ENCODE measurements around the gene ARSB. TPM values are rescaled to one million over a fixed set of nuclear protein-coding genes. Genes with fewer than 3 reads are reported as not detected.

Gene ARSB
- total RNA-seq, 1 donor from 2014 or later: 23.5 TPM

DNA sequence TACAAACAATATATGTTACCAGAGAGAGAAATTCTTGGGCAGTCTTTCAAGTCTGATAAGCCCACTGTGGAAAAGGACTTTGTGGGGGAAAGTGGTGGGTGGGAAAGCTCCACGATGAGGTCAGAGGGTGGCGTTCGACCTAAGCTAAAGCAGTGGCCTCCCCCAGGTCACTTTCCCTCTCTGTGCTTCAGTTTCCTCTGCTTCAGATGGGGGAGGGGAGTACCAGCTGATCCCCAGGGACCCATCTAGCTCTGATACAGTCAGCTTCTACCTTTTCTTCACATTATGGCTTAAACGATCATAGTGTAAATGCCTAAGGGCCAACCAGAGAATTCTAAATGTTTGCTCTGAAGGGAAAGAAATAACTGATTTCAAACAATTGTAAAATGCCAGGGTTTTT is 36.6 kb upstream of the ARSB start:
- no peaks in the 10 kb centered on the region for H3K36me3 Mint-ChIP-seq (ENCODE audit: unreplicated experiment)
- peaks cover 59% of the 10 kb centered on the region for H3K4me1 Mint-ChIP-seq (ENCODE audit: low read depth, unreplicated experiment)
- H3K27me3 Mint-ChIP-seq (ENCODE audit: unreplicated experiment): peaks cover 3% of the 10 kb centered on the region
- TF ChIP-seq, protein P1, sequence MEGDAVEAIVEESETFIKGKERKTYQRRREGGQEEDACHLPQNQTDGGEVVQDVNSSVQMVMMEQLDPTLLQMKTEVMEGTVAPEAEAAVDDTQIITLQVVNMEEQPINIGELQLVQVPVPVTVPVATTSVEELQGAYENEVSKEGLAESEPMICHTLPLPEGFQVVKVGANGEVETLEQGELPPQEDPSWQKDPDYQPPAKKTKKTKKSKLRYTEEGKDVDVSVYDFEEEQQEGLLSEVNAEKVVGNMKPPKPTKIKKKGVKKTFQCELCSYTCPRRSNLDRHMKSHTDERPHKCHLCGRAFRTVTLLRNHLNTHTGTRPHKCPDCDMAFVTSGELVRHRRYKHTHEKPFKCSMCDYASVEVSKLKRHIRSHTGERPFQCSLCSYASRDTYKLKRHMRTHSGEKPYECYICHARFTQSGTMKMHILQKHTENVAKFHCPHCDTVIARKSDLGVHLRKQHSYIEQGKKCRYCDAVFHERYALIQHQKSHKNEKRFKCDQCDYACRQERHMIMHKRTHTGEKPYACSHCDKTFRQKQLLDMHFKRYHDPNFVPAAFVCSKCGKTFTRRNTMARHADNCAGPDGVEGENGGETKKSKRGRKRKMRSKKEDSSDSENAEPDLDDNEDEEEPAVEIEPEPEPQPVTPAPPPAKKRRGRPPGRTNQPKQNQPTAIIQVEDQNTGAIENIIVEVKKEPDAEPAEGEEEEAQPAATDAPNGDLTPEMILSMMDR (IDR thresholded peaks at IDR 0.05; ENCODE audit: partially characterized antibody, unreplicated experiment): no peak
- peaks cover 8% of the 10 kb centered on the region for H3K9me3 Mint-ChIP-seq (ENCODE audit: unreplicated experiment)
- DNase-seq: peak; percentile 68
- H3K4me3 Mint-ChIP-seq (ENCODE audit: unreplicated experiment): peak overlapping the region; percentile 81
- peak overlapping the region; percentile 98 for H3K27ac Mint-ChIP-seq (ENCODE audit: unreplicated experiment)

DNA sequence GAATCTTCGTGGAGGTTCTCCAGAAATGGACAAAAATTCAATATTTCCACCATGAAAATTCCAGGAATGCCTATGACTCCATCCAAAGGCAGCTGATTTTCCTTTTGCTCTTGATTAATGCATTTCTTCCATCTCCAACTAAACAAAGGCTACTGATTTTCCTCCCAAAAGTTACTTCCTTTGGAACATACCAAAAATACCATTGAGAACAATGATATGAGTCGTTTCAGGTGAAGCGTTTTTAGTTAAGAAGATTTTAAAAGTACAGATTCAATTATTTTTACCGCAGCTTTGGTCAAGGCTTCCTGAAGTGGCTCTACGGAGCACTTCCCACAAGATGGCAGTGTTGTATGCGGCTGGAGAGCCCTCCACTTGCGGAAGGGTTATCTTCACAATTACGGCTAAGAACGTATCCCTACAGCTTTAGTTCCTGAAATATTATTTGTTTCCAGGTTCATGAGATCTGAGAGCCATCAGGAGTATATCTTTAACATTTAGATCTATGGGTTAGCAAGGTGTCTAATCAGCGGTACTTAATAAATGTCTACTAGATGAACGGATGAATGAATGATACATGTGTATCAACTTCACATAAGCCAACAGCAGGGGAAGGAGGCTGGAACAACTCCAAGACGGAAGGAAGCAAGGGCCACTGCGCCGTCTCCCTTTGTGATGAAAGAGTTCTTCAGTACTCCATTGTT is 35.9 kb upstream of the ARSB start:
- H3K27ac Mint-ChIP-seq (ENCODE audit: unreplicated experiment): peak overlapping the region; percentile 98
- H3K27me3 Mint-ChIP-seq (ENCODE audit: unreplicated experiment): peaks cover 3% of the 10 kb centered on the region
- H3K4me1 Mint-ChIP-seq (ENCODE audit: low read depth, unreplicated experiment): peaks cover 55% of the 10 kb centered on the region
- DNase-seq: peak; percentile 80
- peak overlapping the region; percentile 81 for H3K4me3 Mint-ChIP-seq (ENCODE audit: unreplicated experiment)
- TF ChIP-seq, protein P1 (IDR thresholded peaks at IDR 0.05; ENCODE audit: partially characterized antibody, unreplicated experiment): peak; percentile 61
- H3K9me3 Mint-ChIP-seq (ENCODE audit: unreplicated experiment): peaks cover 8% of the 10 kb centered on the region
- H3K36me3 Mint-ChIP-seq (ENCODE audit: unreplicated experiment): no peaks in the 10 kb centered on the region

DNA sequence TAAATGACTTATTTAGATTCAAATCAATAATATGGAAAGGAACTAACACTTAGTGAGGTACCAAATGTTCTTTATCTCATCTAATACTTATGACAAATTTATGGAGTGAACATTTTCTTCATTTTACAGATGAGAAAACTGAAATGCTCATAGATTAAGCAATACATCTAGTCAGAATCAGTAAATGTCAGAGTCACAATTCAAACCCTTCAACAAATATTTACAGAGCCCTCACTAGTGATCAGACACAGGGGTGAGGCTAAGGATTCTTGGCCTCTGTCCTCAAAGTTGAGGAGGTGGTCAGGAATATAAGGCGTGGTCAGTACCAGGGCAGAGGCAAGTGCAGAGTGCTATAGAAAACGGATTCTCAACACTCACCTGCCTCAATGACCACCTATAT is 29.5 kb upstream of the ARSB start:
- no peak overlapping the region for H3K4me3 Mint-ChIP-seq (ENCODE audit: unreplicated experiment)
- H3K27me3 Mint-ChIP-seq (ENCODE audit: unreplicated experiment): no peaks in the 10 kb centered on the region
- H3K9me3 Mint-ChIP-seq (ENCODE audit: unreplicated experiment): peaks cover 1% of the 10 kb centered on the region
- H3K4me1 Mint-ChIP-seq (ENCODE audit: low read depth, unreplicated experiment): no peaks in the 10 kb centered on the region
- DNase-seq: no peak
- H3K27ac Mint-ChIP-seq (ENCODE audit: unreplicated experiment): no peak overlapping the region
- peaks cover 13% of the 10 kb centered on the region for H3K36me3 Mint-ChIP-seq (ENCODE audit: unreplicated experiment)
- TF ChIP-seq, protein P1 (IDR thresholded peaks at IDR 0.05; ENCODE audit: partially characterized antibody, unreplicated experiment): no peak

DNA sequence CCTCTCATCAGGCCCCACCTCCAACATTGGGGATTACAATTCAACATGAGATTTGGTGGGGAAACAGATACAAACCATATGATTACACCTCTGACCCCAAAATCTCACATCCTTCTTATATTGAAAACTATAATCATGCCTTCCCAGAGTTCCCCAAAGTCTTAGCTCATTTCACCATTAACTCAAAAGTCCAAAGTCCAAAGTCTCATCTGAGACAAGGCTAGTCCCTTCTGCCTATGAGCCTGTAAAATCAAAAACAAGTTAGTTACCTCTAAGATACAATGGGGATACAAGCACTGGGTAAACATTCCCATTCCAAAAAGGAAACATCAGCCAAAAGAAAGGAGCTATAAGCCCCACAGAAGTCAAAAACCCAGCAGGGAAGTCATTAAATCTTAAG is 26.8 kb upstream of the ARSB start:
- Mint-ChIP-seq H3K36me3 (ENCODE audit: unreplicated experiment) (peaks cover 13% of the 10 kb centered on the region), H3K4me3 (ENCODE audit: unreplicated experiment) (no peak overlapping the region), H3K27ac (ENCODE audit: unreplicated experiment) (no peak overlapping the region), H3K27me3 (ENCODE audit: unreplicated experiment) (no peaks in the 10 kb centered on the region), H3K4me1 (ENCODE audit: low read depth, unreplicated experiment) (peaks cover 7% of the 10 kb centered on the region), H3K9me3 (ENCODE audit: unreplicated experiment) (peaks cover 3% of the 10 kb centered on the region)
- TF ChIP-seq, protein P1 (IDR thresholded peaks at IDR 0.05; ENCODE audit: partially characterized antibody, unreplicated experiment): no peak
- no peak for DNase-seq

DNA sequence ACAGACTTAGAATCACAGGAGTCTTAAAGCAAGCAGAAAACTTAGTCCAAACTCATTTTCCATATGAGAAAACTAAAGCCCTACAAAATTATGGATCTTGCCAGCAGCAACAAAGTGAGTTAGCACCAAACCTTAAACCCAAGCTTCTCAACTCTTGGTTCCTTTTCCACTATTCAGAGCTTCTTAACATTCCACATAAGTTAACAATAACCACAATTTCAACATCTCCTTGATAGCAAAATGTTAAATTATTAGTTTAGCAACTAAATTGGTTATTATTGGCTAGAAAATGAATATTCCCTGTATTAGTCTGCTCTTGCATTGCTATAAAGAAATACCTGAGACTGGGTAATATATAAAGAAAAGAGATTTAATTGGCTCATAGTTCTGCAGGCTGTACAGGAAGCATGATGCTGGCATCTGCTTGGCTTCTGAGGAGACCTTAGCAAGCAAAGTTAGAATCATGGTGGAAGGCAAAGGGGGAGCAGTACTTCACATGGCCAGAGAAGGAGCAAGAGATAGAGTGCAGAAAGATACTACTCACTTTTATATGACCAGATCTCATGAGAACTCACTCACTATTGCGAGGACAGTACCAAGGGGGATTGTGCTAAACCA is 26.2 kb upstream of the ARSB start:
- no peak overlapping the region for H3K27ac Mint-ChIP-seq (ENCODE audit: unreplicated experiment)
- H3K4me3 Mint-ChIP-seq (ENCODE audit: unreplicated experiment): no peak overlapping the region
- H3K4me1 Mint-ChIP-seq (ENCODE audit: low read depth, unreplicated experiment): peaks cover 7% of the 10 kb centered on the region
- no peak for DNase-seq
- peaks cover 13% of the 10 kb centered on the region for H3K36me3 Mint-ChIP-seq (ENCODE audit: unreplicated experiment)
- H3K9me3 Mint-ChIP-seq (ENCODE audit: unreplicated experiment): peaks cover 3% of the 10 kb centered on the region
- TF ChIP-seq, protein P1 (IDR thresholded peaks at IDR 0.05; ENCODE audit: partially characterized antibody, unreplicated experiment): no peak
- no peaks in the 10 kb centered on the region for H3K27me3 Mint-ChIP-seq (ENCODE audit: unreplicated experiment)
